ENCODE results near the gene SPRED3. TPM values are rescaled to one million over a fixed set of nuclear protein-coding genes. Genes with fewer than 3 reads are reported as not detected.
"Not testable (repeated sequence)": the region's sequence is repeated elsewhere in the genome, so short reads cannot be mapped to it uniquely, and the experiment has no call there.

The SPRED3 gene, protein sequence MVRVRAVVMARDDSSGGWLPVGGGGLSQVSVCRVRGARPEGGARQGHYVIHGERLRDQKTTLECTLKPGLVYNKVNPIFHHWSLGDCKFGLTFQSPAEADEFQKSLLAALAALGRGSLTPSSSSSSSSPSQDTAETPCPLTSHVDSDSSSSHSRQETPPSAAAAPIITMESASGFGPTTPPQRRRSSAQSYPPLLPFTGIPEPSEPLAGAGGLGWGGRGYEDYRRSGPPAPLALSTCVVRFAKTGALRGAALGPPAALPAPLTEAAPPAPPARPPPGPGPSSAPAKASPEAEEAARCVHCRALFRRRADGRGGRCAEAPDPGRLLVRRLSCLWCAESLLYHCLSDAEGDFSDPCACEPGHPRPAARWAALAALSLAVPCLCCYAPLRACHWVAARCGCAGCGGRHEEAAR
- 2.0 and 6.8 TPM in 2 replicates for total RNA-seq (2014; rRNA removed; shearing (Covaris generic))

- in situ Hi-C loops (cut with HindIII; ENCODE audit: low sequenced_read_pairs): no loop called here
- no peak for DNase-seq (ENCODE audit: low spot score)
Observed at GRCh38 chr19:38388349-38389100, at the start of gene SPRED3. Gene SPRED3, plus strand, starts transcription at chr19:38388697. Its CDS starts 1,606 bp downstream, at chr19:38390303.

- in situ Hi-C loops (cut with HindIII; ENCODE audit: low sequenced_read_pairs); DNase-seq (ENCODE audit: low spot score): not testable (repeated sequence)
Observed at GRCh38 chr19:38339011-38339410, 49.5 kb upstream of the SPRED3 start.

- in situ Hi-C loops (cut with HindIII; ENCODE audit: low sequenced_read_pairs): no loop called here
- no peak for DNase-seq (ENCODE audit: low spot score)
Observed at GRCh38 chr19:38340927-38341326, 47.6 kb upstream of the SPRED3 start.

- in situ Hi-C loops (cut with HindIII; ENCODE audit: low sequenced_read_pairs): no loop called here
- no peak for DNase-seq (ENCODE audit: low spot score)
Observed at GRCh38 chr19:38346837-38347236, 41.7 kb upstream of the SPRED3 start.

GRCh38 chr19:38350883-38351282 lies 37.6 kb upstream of the SPRED3 start:
- in situ Hi-C loops (cut with HindIII; ENCODE audit: low sequenced_read_pairs): no loop called here

GRCh38 chr19:38351865-38352395 lies 36.6 kb upstream of the SPRED3 start:
- in situ Hi-C loops (cut with HindIII; ENCODE audit: low sequenced_read_pairs): no loop called here
- no peak for DNase-seq (ENCODE audit: low spot score)

More at GRCh38 chr19:38350883-38351282, 37.6 kb upstream of the SPRED3 start:
- no peak for DNase-seq (ENCODE audit: low spot score)

GRCh38 chr19:38352611-38353010 lies 35.9 kb upstream of the SPRED3 start:
- in situ Hi-C loops (cut with HindIII; ENCODE audit: low sequenced_read_pairs): no loop called here
- DNase-seq (ENCODE audit: low spot score): peak; percentile 18

DNA sequence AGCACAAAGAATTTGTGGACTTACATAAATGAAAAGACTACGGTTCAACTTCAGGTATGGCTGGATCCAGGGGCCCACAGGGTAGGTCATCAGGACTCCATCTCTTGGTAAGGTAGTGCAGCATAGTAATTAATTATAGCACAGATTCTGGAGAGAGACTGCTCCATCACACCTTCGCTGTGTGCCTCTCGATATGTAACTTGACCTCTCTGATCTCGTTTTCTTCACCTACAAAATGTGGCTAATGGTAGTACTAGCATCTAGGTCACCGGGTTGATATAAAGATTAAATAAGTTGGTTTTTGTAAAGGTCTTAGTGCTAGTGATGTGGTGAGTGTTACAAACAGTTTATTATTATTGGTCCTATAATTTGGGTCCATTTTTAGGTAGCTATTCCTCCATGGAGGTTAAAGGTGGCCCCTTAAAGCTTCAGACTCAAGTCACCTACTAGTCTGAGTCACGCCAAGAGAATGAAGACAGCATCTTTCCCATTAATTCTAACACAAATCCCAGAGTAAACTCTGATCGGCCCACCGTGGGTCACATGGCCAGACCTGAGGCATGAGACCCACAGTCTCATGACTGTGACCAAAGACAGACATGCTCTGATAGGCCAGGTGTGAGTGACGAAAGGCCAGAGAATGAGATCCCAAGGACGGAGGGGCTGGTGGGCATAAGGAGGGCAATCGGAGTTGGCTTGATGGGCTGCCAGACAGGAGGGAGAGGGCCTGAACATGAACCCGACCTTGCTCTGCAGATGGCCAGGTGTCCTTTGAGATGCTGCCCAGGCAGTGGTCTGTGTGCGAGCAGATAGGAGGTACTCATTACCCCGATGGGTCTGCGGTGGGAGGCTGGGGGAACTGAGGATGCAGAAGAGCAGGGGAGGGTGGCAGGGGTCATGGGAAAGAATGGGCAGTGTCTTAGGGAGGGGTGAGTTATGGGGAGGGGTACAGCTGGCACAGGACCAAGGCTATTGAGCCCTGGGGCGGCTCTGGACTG lies 32.5 kb upstream of the SPRED3 start:
- no peak for DNase-seq (ENCODE audit: low spot score)
- in situ Hi-C loops (cut with HindIII; ENCODE audit: low sequenced_read_pairs): no loop called here

GRCh38 chr19:38358071-38358470 lies 30.4 kb upstream of the SPRED3 start:
- in situ Hi-C loops (cut with HindIII; ENCODE audit: low sequenced_read_pairs): no loop called here
- no peak for DNase-seq (ENCODE audit: low spot score)

- in situ Hi-C loops (cut with HindIII; ENCODE audit: low sequenced_read_pairs): no loop called here
Observed at GRCh38 chr19:38359242-38360021, 29.1 kb upstream of the SPRED3 start.

DNA sequence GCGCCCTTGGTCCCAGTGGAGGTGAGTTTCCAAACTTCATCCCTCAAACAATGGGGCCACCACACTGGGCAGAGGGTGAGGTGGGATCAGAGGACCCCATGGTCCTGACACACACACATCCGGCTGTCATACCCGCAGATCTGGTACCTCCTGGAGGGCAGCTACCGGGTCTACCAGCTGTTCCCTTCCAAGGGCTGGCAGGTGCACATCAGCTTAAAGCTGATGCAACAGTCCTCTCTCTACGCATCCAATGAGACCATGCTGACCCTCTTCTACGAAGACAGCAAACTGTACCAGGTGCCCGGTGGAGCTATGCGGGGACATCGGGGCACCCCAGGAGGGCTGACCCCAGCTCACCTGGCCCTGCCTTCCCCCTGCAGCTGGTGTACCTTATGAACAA lies 28.1 kb upstream of the SPRED3 start:
- no peak for DNase-seq (ENCODE audit: low spot score)
- in situ Hi-C loops (cut with HindIII; ENCODE audit: low sequenced_read_pairs): no loop called here

More at GRCh38 chr19:38359242-38360021, 29.1 kb upstream of the SPRED3 start:
- DNase-seq (ENCODE audit: low spot score): no peak

DNA sequence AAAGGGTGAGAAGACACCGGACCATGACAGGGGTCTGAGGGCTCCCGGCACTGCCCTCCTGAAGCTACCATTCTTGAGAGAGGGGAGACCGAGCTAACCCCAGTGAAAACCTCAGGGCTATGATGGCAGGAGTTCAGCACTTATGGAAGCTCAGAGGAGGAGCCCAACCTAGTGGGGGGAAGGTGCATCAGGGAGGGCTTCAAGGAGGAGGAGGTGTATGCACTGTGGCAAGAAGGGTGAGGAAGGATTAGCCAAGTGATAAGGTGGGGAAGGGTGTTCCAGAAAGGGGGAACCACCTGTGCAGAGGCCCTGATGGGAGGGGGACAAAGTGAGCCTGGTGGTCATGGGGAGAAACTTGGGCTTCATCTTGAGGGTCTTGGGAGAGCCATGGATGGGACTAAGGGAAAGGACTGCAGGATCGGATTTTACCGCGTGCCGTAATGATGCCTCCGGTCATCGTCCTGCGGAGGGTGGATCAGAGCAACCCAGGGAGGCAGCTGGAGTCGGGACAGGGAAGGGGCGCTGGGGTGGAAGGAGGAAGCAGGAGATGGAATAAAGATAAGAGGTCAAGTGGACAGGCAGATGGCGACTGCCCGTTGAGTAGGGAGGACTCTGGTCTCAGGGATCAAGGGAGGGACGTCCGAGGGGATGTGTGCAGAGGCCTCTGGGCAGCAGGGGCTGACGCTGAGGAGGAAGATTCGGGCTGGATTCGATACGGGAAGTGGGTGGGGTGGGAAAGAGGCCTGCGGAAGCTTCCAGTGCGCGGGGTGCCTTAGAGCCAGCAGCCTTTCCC lies 27.5 kb upstream of the SPRED3 start:
- in situ Hi-C loops (cut with HindIII; ENCODE audit: low sequenced_read_pairs): no loop called here
- DNase-seq (ENCODE audit: low spot score): no peak

DNA sequence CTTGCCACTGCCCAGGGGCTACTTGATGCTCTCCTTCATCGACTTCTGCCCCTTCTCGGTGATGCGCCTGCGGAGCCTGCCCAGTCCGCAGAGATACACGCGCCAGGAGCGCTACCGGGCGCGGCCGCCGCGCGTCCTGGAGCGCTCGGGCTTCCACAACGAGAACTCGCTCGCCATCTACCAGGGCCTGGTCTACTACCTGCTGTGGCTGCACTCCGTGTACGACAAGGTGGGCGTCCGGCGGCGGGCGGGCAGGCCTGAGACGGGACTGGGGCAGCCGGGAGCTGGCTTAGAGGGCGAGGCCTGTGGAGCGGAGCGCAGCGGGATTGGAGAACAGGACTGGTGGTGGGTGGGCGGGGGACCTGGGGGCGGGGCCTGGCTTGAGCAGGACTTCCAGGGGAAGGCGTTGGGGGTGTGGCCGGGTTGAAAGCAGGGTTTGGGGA lies 26.8 kb upstream of the SPRED3 start:
- in situ Hi-C loops (cut with HindIII; ENCODE audit: low sequenced_read_pairs): no loop called here

DNA sequence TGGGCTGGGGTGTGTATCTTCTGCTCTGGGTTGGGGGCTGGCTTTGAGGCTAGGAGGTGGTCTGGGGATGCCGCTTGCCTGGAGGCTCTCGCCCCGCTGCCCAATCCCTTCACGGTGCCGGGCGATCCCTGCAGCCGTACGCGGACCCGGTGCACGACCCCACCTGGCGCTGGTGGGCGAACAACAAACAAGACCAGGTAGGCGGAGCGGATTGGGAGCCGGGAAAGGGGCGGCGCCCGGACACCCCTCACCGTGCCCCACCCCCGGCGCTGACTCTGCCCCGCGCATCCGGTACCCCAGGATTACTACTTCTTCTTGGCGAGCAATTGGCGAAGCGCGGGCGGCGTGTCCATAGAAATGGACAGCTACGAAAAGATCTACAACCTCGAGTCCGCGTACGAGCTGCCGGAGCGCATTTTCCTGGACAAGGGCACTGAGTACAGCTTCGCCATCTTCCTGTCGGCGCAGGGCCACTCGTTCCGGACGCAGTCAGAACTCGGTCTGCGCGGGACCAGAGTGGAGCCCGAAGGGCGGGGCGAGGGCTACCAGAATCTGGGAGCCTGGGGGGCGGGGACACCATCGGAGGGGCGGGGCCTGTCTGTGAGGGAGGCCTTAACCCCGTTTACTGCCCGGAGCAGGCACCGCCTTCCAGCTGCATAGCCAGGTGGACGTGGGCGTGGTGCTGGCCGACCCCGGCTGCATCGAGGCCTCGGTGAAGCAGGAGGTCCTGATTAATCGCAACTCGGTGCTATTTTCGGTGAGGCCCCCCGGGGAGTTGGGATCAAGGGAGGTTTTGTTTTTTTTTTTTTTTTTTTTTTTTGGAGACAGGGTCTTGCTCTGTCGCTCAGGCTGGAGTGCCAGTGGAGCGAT lies 26.2 kb upstream of the SPRED3 start:
- peak; percentile 65 for DNase-seq (ENCODE audit: low spot score)
- in situ Hi-C loops (cut with HindIII; ENCODE audit: low sequenced_read_pairs): no loop called here

More for the DNA sequence above, 26.8 kb upstream of the SPRED3 start:
- DNase-seq (ENCODE audit: low spot score): peak; percentile 80

DNA sequence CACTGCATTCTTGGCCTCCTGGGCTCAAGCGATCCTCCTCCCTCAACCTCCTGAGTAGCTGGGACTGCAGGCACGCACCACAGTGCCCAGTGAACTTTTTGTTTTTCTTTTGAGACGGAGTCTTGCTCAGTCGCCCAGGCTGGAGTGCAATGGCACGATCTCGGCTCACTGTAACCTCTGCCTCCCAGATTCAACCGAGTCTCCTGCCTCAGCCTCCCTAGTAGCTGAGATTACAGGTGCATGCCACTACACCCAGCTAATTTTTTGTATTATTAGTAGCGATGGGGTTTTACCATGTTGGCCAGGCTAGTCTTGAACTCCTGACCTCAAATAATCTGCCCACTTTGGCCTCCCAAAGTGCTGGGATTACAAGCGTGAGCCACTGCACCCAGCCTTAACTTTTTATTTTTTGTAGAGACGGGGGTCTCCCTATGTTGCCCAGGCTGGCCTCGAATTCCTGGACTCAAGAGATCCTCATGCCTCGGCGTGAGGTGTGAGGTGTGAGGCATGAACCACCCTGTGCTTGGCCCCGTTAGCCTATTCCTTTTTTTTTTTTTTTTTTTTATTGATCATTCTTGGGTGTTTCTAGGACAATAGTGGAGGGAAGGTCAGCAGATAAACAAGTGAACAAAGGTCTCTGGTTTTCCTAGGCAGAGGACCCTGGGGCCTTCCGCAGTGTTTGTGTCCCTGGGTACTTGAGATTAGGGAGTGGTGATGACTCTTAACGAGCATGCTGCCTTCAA lies 25.4 kb upstream of the SPRED3 start:
- DNase-seq (ENCODE audit: low spot score); in situ Hi-C loops (cut with HindIII; ENCODE audit: low sequenced_read_pairs): not testable (repeated sequence)

GRCh38 chr19:38367041-38367440 lies 21.5 kb upstream of the SPRED3 start:
- in situ Hi-C loops (cut with HindIII; ENCODE audit: low sequenced_read_pairs): no loop called here
- DNase-seq (ENCODE audit: low spot score): no peak

Measured in G401 (cell line).